GM08714 (cell line): ENCODE measurements around the gene SLF2.

ENCODE experiments used
- H3K4me3 ChIP-seq: fragments of 200-500 bp; sonication (Bioruptor generic); 2 replicates; pipeline ENCODE4 v1.5.1; 2014; ENCODE audit warnings: mild to moderate bottlenecking, low read length, inconsistent platforms
- ZNF274 ChIP-seq: IDR thresholded peaks from 2 replicates; pipeline ENCODE4 v1.6.1; 2012; ENCODE audit warnings: mild to moderate bottlenecking, low read depth, low read length

Gene SLF2

DNA sequence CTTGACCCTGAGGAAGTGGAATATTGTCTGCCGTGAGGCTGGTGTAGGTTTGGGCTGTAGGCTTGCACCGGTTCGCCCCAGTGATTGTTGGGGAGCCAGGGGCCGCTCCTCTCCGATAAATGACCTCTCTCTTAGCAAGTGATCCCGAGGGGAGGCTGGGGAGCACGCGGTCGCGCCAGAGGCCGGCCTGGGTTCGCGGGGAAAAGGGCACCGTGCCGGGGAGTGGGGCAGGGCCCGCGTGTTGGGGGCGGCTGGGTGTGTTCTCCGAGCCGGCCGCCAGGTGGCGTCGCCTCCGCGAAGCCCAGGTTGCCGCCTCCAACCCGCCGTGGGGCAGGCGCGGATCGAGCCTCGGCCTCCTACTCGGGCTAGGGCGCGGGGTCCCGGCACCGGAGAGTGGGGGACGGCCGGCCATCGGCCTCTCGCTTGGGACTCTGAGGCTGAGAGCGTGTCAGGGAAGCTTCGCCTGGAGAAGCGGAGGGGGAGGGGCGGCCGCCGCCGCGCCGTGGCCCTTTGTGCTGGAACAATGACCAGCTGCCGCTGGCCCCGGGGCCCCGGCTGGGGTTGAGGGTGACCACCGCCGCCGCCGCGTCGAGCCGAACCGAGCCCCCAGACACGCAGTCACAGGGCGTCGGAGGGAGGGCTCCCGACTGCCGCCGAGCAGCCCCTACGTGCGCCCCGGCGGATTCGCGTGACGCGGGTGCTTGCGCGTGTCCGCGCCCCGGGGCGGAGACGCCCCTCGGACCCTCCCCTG is 86.4 kb downstream of the SLF2 start:
- no peak for TF ChIP-seq ZNF274
- H3K4me3 ChIP-seq: peak overlapping the region; percentile 77; the same call in 1 of the 2 replicates

DNA sequence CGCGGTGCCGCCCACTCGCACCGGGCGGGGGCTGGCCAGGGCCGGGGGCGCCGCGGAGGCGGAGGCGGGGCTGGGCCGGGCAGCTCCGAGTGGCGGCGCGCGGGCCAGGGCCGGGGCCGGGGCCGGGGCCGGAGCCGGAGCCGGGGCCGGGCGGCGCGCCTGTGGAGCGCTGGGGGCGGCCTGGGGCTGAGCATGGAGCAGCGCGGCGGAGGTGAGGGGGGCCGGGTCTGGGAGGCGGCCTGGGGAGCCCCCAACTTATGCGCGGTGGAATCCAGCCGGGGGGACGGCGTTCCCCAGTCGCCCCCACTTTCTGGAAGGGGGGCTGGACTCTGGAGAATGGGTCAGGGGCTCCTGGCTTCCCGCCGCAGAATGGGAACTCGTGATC is 87.0 kb downstream of the SLF2 start, which contains the start of gene LZTS2:
Gene LZTS2, plus strand, starts transcription at position 67 of the 385 bp plus-strand sequence. CDS start 2,731 bp downstream, outside the sequence.
- no peak for TF ChIP-seq ZNF274
- H3K4me3 ChIP-seq: peak within 1 kb of the TSS; percentile 77

DNA sequence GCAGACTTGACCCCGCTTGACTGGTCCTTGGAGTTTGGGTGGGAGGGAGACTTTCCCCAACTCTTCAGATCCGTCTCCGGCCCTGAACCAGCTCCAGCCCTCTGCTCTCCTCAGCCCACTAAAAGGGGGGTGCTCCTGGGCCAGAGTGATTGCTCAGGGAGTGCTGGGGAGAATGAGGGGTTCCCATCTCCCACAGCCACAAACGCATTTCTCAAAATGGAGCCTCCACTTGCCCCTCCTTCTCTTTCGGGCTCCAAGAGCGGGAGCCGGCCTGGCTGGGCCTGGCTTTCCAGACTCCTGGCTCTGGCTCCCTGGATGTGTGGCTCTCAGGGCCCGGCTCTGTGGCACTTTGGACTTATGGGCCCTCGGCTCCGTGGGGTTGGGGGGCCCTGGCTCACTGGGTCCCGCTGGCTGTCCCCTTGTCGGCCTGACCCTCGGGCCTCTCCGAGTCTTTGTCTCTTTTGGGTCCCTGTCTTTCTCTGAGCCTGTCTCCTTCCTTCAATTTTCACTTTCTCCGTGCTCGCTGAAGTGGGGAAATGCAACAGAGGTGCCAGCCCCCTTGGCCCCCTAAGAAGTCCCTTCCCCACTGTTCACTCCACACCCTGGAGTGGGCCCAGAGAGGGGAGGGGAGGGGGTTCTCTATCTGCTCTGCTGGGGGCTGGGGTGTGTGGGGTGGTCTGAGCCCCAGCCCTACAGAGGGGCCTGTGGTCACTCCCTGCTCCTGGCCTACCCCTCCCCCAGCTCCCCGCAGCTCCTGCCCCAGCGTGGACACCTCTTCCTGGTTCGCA is 87.6 kb downstream of the SLF2 start:
- peak overlapping the region; percentile 77 for H3K4me3 ChIP-seq
- no peak for TF ChIP-seq ZNF274

- no peak overlapping the region; the same call in 1 of the 2 replicates for H3K4me3 ChIP-seq
- no peak for TF ChIP-seq ZNF274
Measured at GRCh38 chr10:101000915-101001658, 88.3 kb downstream of the SLF2 start.

- H3K4me3 ChIP-seq: no peak overlapping the region
- TF ChIP-seq ZNF274: no peak
Measured at GRCh38 chr10:101001659-101002035, 88.9 kb downstream of the SLF2 start.

GRCh38 chr10:101002456-101002855 is 89.7 kb downstream of the SLF2 start:
- no peak overlapping the region for H3K4me3 ChIP-seq
- no peak for TF ChIP-seq ZNF274

DNA sequence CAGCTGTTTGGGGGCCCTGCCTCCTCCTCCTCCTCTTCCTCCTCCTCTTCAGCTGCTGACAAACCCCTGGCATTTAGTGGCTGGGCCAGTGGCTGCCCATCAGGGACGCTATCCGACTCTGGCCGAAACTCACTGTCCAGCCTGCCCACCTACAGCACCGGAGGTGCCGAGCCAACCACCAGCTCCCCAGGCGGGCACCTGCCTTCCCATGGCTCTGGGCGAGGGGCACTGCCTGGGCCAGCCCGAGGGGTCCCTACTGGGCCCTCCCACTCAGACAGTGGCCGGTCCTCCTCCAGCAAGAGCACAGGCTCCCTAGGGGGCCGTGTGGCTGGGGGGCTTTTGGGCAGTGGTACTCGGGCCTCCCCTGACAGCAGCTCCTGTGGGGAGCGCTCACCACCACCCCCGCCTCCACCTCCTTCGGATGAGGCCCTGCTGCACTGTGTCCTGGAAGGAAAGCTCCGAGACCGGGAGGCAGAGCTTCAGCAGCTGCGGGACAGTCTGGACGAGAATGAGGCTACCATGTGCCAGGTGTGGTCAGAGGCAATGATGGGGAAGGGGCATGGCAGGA is 91.0 kb downstream of the SLF2 start:
- no peak for TF ChIP-seq ZNF274
- H3K4me3 ChIP-seq: no peak overlapping the region

- no peak for TF ChIP-seq ZNF274
- H3K4me3 ChIP-seq: no peak overlapping the region
Measured at GRCh38 chr10:101005361-101005760, 92.6 kb downstream of the SLF2 start.

DNA sequence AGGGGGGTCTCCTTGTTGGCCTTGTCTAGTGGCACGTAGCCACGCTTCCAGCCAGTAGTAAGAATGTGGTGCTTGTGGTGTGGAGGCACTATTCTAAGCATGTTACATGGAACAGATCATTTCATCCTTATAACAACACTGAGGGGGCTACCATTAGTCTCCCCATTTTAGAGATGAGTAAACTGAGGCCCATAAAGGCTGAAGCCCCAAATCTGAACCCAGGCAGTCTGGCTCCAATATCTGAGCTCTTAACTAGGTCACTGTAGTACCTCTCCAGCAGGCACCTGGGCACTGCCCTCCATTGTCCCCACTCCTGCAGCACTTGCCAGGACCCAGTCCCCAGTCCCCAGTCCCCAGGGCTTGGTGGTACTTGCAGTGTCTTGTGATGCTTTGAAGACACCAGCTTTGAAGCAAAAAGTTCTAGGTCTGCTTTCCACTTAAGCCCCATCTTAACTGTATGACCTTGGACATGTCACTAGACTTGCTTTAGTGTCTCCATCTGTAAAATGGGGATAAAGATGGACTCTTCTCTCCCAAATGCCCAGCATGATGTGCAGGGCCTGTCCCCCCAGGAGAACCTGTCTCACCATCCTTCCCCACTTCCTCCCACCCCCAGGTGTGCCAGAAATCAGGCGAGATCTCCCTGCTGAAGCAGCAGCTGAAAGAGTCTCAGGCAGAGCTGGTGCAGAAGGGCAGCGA is 93.3 kb downstream of the SLF2 start:
- TF ChIP-seq ZNF274: no peak

DNA sequence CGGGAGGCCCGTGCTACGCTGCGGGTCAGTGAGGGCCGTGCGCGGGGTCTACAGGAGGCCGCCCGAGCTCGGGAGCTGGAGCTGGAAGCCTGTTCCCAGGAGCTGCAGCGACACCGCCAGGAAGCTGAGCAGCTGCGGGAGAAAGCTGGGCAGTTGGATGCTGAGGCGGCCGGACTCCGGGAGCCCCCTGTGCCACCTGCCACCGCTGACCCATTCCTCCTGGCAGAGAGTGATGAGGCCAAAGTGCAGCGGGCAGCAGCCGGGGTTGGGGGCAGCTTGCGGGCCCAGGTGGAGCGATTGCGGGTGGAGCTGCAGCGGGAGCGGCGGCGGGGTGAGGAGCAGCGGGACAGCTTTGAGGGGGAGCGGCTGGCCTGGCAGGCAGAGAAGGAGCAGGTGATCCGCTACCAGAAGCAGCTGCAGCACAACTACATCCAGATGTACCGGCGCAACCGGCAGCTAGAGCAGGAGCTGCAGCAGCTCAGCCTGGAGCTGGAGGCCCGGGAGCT is 93.9 kb downstream of the SLF2 start:
- TF ChIP-seq ZNF274: no peak
- H3K4me3 ChIP-seq: no peak overlapping the region

More for the DNA sequence above, 93.3 kb downstream of the SLF2 start:
- no peak overlapping the region for H3K4me3 ChIP-seq

- H3K4me3 ChIP-seq: no peak overlapping the region
- no peak for TF ChIP-seq ZNF274
Measured at GRCh38 chr10:101007099-101007711, 94.4 kb downstream of the SLF2 start.

- no peak overlapping the region for H3K4me3 ChIP-seq
- no peak for TF ChIP-seq ZNF274
Measured at GRCh38 chr10:101007915-101008822, 95.4 kb downstream of the SLF2 start.
